ENCODE results near the gene RIOK1.
"Not testable (repeated sequence)": the region's sequence is repeated elsewhere in the genome, so short reads cannot be mapped to it uniquely, and the experiment has no call there.

RIOK1 gene

DNA sequence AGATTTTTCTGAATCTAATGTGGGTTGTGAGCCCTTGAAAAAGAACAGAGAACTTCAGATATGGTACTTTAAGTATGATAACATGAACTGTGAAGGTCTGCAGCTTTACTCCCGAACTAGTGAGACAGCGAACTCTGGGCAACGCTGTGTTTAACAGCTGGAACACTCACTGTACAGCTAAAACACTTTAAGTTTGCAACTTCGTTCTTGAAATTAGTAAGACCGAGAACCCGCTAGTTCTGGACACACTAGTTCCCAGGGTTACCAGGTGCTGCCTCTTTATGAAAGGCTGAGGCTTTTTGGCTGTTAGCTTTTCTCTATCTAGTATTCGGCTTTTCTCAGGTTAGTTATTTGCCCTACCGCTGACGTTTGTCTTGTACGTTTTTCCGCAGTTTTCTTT lies 52.9 kb downstream of the RIOK1 start:
- DNase-seq = no peak

DNA sequence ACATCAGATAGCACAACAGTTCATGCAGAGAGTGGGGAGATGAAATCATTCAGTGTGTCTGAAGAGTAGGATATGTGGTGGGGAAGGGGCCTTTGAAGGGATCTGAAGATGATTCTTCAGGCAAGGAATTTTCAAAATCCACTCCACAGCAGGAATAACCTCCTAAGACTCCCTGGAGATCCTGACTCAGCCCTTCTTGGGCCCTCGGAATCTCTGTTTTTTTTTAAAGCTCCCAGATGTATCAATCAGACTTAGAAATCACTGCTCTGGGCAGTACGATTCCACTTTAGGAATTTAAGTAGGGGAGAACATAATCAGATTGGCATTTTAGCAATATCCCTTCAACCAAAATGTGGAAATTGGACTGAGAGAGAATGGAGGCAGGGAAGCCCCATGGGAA lies 55.5 kb downstream of the RIOK1 start:
- DNase-seq = no peak

GRCh38 chr6:7445885-7446461 lies 56.4 kb downstream of the RIOK1 start:
- no peak for DNase-seq

- DNase-seq = no peak
Observed at GRCh38 chr6:7446619-7447325, 57.2 kb downstream of the RIOK1 start.

DNA sequence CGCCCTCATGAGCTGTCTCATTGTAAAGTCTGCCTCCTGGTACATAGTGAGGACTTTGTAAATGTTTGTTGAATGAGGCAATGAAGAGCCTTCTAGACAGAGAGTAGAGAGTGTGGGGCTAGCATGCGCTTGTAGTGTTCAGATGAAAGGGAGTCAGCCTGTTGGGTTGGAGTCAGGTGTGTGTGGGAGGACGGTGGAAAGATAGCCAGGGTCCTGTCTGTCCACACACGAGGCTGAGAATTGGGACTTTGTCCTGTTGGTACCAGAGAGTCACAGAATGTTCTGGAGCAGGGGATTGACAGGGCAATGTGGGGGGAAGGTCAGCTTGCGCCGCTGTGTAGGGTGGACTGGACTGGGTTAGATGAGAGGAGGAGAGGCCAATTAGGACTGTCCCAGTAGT lies 58.6 kb downstream of the RIOK1 start:
- no peak for DNase-seq

GRCh38 chr6:7449018-7449417 lies 59.4 kb downstream of the RIOK1 start:
- DNase-seq = no peak

DNA sequence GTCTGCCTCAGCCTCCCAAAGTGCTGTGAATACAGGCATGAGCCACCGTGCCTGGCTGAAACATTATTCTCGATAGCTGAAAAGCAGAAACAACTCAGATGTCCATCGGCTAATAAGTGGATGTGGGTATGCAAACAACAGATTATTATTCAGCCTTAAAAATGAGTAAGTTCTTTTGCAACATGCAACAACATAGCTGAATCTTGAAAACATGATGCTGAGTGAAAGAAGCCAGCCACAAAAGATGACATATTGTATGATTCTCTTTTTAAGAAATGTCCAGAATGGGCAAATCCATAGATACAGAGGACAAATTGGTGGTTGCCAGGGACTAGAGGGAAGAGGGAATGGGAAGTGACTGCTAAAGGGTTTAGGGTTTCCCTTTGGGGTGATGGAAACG lies 61.7 kb downstream of the RIOK1 start:
- no peak for DNase-seq

DNA sequence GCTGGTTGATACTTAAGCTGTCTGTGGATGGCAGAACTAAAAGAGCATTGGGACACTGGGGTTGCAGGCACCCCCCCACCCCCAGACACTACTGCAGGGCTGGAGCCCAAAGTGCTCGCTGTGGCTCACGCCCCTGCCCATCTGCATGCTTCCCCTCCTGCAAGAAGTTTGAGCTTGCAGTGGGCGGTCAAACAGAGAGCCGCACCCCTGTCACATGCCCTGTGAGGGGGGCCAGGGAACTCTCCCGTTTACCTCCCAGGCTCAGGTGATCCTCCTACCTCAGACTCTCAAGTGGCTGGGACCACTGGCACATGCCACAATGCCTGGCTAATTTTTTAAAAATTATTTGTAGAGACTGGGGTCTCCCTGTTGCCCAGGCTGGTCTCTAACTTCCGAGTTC lies 63.3 kb downstream of the RIOK1 start:
- DNase-seq = no peak

DNA sequence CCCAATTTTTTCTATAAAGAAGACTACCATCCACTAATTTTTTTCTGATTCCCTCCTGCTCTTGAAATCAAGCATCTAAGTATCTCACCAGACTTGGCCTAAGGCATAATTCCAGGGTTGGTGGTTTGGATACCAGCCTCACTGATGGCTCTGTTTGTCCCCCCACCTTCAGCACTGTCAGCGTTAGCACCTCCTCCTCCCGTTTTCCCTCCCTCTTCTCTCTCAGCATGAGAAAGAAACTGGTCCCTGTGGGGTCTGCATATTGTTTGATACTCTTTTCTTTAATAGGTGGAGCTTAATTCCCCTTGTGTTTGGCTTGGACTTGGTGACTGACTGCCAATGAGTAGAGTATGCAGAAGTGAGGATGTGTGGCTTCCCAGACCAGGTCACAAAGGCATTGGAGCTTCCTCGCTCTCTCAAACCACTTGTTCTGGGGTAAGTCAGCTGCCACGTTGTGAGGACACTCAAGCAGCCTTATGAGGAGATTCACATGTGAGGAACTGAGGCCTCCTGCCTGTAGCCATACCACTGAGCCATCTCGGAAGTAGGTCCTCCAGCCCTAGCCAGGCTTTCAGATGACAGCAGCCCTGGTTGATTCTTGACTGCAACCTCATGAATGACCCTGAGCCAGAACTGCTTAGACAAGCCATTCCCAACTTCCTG lies 65.2 kb downstream of the RIOK1 start:
- DNase-seq = no peak

GRCh38 chr6:7456302-7456701 lies 66.7 kb downstream of the RIOK1 start:
- DNase-seq = not testable (repeated sequence)

DNA sequence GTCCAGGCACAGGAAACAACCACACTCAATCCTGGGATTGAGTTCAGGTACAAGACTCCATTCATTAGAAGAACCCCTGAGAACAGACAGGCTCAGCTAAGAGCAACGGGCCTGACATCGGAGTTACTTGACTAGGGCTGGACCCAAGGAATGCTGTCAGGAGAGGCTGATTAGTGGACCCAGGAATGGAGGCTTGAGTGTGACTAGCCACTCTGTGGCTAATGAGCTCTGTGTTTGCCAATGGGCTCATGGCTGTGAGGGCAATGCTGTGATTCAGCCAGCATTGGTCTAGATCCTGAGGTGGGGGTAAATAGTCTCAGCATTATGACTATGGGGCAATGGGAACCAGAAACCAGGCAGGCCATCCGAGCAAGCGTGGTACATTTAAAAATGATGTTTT lies 71.8 kb downstream of the RIOK1 start:
- DNase-seq = no peak

DNA sequence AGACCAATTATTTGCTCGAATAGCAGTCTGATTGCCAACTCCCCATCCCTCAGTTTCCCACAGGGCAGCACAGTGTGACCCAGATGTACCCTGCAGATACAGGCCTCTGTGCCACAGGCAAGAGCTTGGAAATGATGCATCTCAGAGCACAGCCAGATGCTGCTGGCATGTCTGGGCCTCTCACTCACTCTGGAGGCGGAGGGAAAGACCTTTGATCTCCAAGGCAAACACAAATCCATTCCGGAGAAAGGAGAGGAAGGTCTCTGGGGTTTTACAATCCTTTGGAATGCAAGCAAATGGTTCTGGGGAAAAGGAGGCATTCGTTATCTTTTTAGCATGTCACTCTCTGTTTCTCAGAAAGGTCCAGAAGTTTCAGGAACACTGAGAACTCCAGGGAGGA lies 74.2 kb downstream of the RIOK1 start:
- DNase-seq = no peak

DNA sequence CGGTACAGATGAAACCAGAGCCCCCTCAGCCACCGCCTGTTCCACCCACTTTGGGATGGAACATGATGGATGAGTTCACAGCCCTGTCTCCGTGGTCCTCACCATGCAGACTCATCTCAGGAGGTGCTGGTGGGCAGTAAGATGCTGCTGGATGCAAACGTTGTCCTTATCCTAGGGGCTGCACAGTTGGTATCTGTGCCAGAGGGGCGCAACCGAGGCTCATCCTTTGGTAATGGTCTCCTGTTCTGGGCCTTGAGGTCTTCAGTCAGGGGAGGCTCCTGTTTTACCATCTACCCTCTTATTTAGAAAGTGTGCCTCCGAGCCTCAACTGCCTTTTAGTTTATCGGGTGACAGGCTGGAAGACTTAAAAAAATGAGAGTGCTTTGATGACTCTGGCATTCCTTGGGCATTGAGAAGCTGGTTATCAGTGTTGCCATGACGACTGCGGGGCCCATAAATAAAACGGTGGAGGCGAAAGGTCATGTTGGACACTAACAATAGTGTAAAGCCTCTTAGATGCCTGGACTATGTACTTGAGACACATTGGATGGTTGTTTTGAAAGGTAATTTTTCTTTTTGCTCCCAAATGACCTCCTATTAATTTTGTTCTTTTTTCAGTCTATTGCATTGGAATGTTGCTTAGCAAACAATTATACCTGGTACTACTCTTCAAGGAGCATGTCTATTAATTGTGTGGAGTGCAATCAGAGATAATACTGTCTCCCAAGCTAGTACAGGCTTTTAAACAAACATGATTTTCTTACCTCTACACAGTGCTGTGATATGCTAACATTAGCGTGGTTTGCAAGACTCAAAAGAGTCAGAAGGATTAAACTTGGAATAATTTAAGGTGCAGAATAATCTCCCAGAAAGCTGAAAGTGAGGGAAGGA lies 77.6 kb downstream of the RIOK1 start:
- DNase-seq = no peak

Measured in activated CD4-positive, alpha-beta T cell treated with anti-CD3 and anti-CD28 coated beads, Interleukin-2, amount 50 U/mL, for 4 hours (primary cell).